NCI-H2107 treated with DMSO at 0.1 percent for 48 hours (cell line): Measurements from ENCODE around the gene NCAPG.
"Not testable (repeated sequence)": the region's sequence is repeated elsewhere in the genome, so short reads cannot be mapped to it uniquely, and the experiment has no call there.

Experiments used
- DNase-seq: peaks from one replicate; lab custom pipeline; 2025; ENCODE audit not compliant: unreplicated experiment; lab: John Stamatoyannopoulos, UW

NCAPG gene

GRCh38 chr4:17794730-17795129, 16.0 kb upstream of the NCAPG start:
- DNase-seq, result no peak

GRCh38 chr4:17797808-17798207, 13.0 kb upstream of the NCAPG start:
- DNase-seq, result no peak

- DNase-seq, result no peak
These were observed 5.1 kb upstream of the NCAPG start for GRCh38 chr4:17805580-17806155.

- DNase-seq, result no peak
These were observed 3.3 kb upstream of the NCAPG start for GRCh38 chr4:17807446-17807845.

GRCh38 chr4:17809667-17810066, 1.1 kb upstream of the NCAPG start:
- DNase-seq, result no peak

GRCh38 chr4:17811078-17811603, 362 bp downstream of the NCAPG start:
- DNase-seq, result no peak

- no peak for DNase-seq
These were observed 1.3 kb downstream of the NCAPG start for GRCh38 chr4:17812125-17812524.

GRCh38 chr4:17812801-17813200, 2.0 kb downstream of the NCAPG start:
- DNase-seq, result no peak

GRCh38 chr4:17814140-17814539, 3.4 kb downstream of the NCAPG start:
- no peak for DNase-seq

- DNase-seq, result no peak
These were observed 5.4 kb downstream of the NCAPG start for GRCh38 chr4:17816142-17816541.

- DNase-seq, result no peak
These were observed 6.2 kb downstream of the NCAPG start for GRCh38 chr4:17817027-17817426.

GRCh38 chr4:17823871-17824669, 13.3 kb downstream of the NCAPG start:
- DNase-seq, result no peak

GRCh38 chr4:17846266-17846665, 35.5 kb downstream of the NCAPG start:
- no peak for DNase-seq

GRCh38 chr4:17850295-17850694, 39.5 kb downstream of the NCAPG start:
- DNase-seq, result not testable (repeated sequence)

- no peak for DNase-seq
These were observed 41.2 kb downstream of the NCAPG start for GRCh38 chr4:17851959-17852358.

- no peak for DNase-seq
These were observed 43.3 kb downstream of the NCAPG start for GRCh38 chr4:17854036-17854435.

- DNase-seq, result no peak
These were observed 49.1 kb downstream of the NCAPG start for GRCh38 chr4:17859793-17860406.

- not testable (repeated sequence) for DNase-seq
These were observed 51.1 kb downstream of the NCAPG start for GRCh38 chr4:17861906-17862305.

- no peak for DNase-seq
These were observed 55.1 kb downstream of the NCAPG start for GRCh38 chr4:17865866-17866363.

- DNase-seq, result no peak
These were observed 56.0 kb downstream of the NCAPG start for GRCh38 chr4:17866810-17867209.

- DNase-seq, result no peak
These were observed 56.5 kb downstream of the NCAPG start for GRCh38 chr4:17867276-17867675.

GRCh38 chr4:17869327-17869726, 58.5 kb downstream of the NCAPG start:
- no peak for DNase-seq
